ENCODE results near the gene GRIA2.

GRIA2 gene

GRCh38 chr4:157300701-157301100 is 80.2 kb downstream of the GRIA2 start:
- Histone ChIP-seq H3K9ac (ENCODE audit: low read depth, low read length) (no peak overlapping the region), H3K4me3 (ENCODE audit: low read length) (no peak overlapping the region), H3K27ac (ENCODE audit: low read depth, low read length) (no peak overlapping the region), H3K9me3 (ENCODE audit: insufficient read depth, low read depth, low read length) (no peaks in the 10 kb centered on the region), H3K27me3 (ENCODE audit: insufficient read depth, low read length) (no peaks in the 10 kb centered on the region), H3K4me1 (ENCODE audit: insufficient read depth, low read length) (no peaks in the 10 kb centered on the region), H3K36me3 (ENCODE audit: insufficient read depth, low read length) (no peaks in the 10 kb centered on the region)
- WGBS, result 89% methylated on average over 2 of the region's 2 CpGs

DNA sequence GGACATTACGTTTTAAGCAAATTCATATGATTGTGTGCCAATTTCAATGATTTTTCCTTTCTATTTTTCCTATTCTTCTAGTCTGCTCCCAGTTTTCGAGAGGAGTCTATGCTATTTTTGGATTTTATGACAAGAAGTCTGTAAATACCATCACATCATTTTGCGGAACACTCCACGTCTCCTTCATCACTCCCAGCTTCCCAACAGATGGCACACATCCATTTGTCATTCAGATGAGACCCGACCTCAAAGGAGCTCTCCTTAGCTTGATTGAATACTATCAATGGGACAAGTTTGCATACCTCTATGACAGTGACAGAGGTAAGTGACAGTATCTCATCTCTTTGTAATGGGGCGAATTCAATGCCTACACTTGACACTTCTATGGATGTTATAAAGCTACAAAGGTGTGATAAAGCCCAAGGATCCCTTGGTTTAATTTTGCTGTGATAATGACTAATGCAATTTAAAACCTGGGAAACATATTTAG is 83.0 kb downstream of the GRIA2 start:
- Histone ChIP-seq H3K27ac (ENCODE audit: low read depth, low read length) (no peak overlapping the region), H3K27me3 (ENCODE audit: insufficient read depth, low read length) (no peaks in the 10 kb centered on the region), H3K36me3 (ENCODE audit: insufficient read depth, low read length) (no peaks in the 10 kb centered on the region), H3K4me3 (ENCODE audit: low read length) (no peak overlapping the region), H3K4me1 (ENCODE audit: insufficient read depth, low read length) (no peaks in the 10 kb centered on the region), H3K9me3 (ENCODE audit: insufficient read depth, low read depth, low read length) (no peaks in the 10 kb centered on the region), H3K9ac (ENCODE audit: low read depth, low read length) (no peak overlapping the region)
- 71% methylated on average over 4 of the region's 6 CpGs for WGBS

- 96% methylated on average over 5 of the region's 5 CpGs for WGBS
- Histone ChIP-seq H3K4me3 (ENCODE audit: low read length) (no peak overlapping the region), H3K36me3 (ENCODE audit: insufficient read depth, low read length) (no peaks in the 10 kb centered on the region), H3K4me1 (ENCODE audit: insufficient read depth, low read length) (no peaks in the 10 kb centered on the region), H3K9me3 (ENCODE audit: insufficient read depth, low read depth, low read length) (no peaks in the 10 kb centered on the region), H3K9ac (ENCODE audit: low read depth, low read length) (no peak overlapping the region), H3K27me3 (ENCODE audit: insufficient read depth, low read length) (no peaks in the 10 kb centered on the region), H3K27ac (ENCODE audit: low read depth, low read length) (no peak overlapping the region)
Measured at GRCh38 chr4:157304769-157305168, 84.2 kb downstream of the GRIA2 start.

GRCh38 chr4:157312702-157313101 is 92.2 kb downstream of the GRIA2 start:
- Histone ChIP-seq H3K9me3 (ENCODE audit: insufficient read depth, low read depth, low read length) (no peaks in the 10 kb centered on the region), H3K27ac (ENCODE audit: low read depth, low read length) (no peak overlapping the region), H3K4me1 (ENCODE audit: insufficient read depth, low read length) (no peaks in the 10 kb centered on the region), H3K4me3 (ENCODE audit: low read length) (no peak overlapping the region), H3K36me3 (ENCODE audit: insufficient read depth, low read length) (no peaks in the 10 kb centered on the region), H3K9ac (ENCODE audit: low read depth, low read length) (no peak overlapping the region), H3K27me3 (ENCODE audit: insufficient read depth, low read length) (no peaks in the 10 kb centered on the region)
- 97% methylated on average over 5 of the region's 5 CpGs for WGBS

GRCh38 chr4:157314906-157315305 is 94.4 kb downstream of the GRIA2 start:
- H3K9ac ChIP-seq (ENCODE audit: low read depth, low read length), result no peak overlapping the region
- no peak overlapping the region for H3K27ac ChIP-seq (ENCODE audit: low read depth, low read length)
- 100% methylated on average over 1 of the region's 1 CpG for WGBS
- H3K4me3 ChIP-seq (ENCODE audit: low read length), result no peak overlapping the region
- H3K4me1 ChIP-seq (ENCODE audit: insufficient read depth, low read length), result no peaks in the 10 kb centered on the region
- no peaks in the 10 kb centered on the region for H3K27me3 ChIP-seq (ENCODE audit: insufficient read depth, low read length)
- no peaks in the 10 kb centered on the region for H3K36me3 ChIP-seq (ENCODE audit: insufficient read depth, low read length)
- no peaks in the 10 kb centered on the region for H3K9me3 ChIP-seq (ENCODE audit: insufficient read depth, low read depth, low read length)

GRCh38 chr4:157315968-157316367 is 95.4 kb downstream of the GRIA2 start:
- Histone ChIP-seq H3K27me3 (ENCODE audit: insufficient read depth, low read length) (no peaks in the 10 kb centered on the region), H3K4me3 (ENCODE audit: low read length) (no peak overlapping the region), H3K9me3 (ENCODE audit: insufficient read depth, low read depth, low read length) (no peaks in the 10 kb centered on the region), H3K36me3 (ENCODE audit: insufficient read depth, low read length) (no peaks in the 10 kb centered on the region), H3K27ac (ENCODE audit: low read depth, low read length) (no peak overlapping the region), H3K9ac (ENCODE audit: low read depth, low read length) (no peak overlapping the region), H3K4me1 (ENCODE audit: insufficient read depth, low read length) (no peaks in the 10 kb centered on the region)
- WGBS, result no CpG with 5 or more reads among the region's 1 CpG

DNA sequence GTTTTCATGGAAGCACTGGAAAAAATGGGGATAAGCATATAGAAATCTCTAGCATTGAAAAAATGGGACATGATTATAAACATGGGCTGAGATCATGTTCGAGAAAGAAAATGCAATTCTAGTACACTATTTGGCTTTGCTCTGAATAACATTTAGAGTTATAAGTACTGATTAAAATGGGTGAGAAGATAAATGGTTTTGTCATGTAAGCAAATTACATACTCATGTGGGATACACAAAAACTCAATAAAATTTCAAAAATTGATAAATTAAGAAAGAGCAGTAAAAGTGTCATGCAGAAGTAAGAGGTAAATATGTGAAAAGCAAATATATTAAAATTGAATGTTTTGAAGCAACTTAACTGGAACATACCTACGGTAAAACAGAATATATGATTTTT is 99.6 kb downstream of the GRIA2 start:
- 100% methylated on average over 1 of the region's 2 CpGs for WGBS
- no peak overlapping the region for H3K27ac ChIP-seq (ENCODE audit: low read depth, low read length)
- H3K4me3 ChIP-seq (ENCODE audit: low read length), result no peak overlapping the region

GRCh38 chr4:157327666-157328065 is 107.1 kb downstream of the GRIA2 start:
- no peaks in the 10 kb centered on the region for H3K36me3 ChIP-seq (ENCODE audit: insufficient read depth, low read length)
- WGBS, result 100% methylated on average over 1 of the region's 2 CpGs
- no peak overlapping the region for H3K27ac ChIP-seq (ENCODE audit: low read depth, low read length)
- no peak overlapping the region for H3K4me3 ChIP-seq (ENCODE audit: low read length)
- no peak overlapping the region for H3K9ac ChIP-seq (ENCODE audit: low read depth, low read length)
- H3K4me1 ChIP-seq (ENCODE audit: insufficient read depth, low read length), result no peaks in the 10 kb centered on the region
- no peaks in the 10 kb centered on the region for H3K9me3 ChIP-seq (ENCODE audit: insufficient read depth, low read depth, low read length)
- no peaks in the 10 kb centered on the region for H3K27me3 ChIP-seq (ENCODE audit: insufficient read depth, low read length)

More for the DNA sequence above, 99.6 kb downstream of the GRIA2 start:
- Histone ChIP-seq H3K36me3 (ENCODE audit: insufficient read depth, low read length) (no peaks in the 10 kb centered on the region), H3K4me1 (ENCODE audit: insufficient read depth, low read length) (no peaks in the 10 kb centered on the region), H3K27me3 (ENCODE audit: insufficient read depth, low read length) (no peaks in the 10 kb centered on the region), H3K9ac (ENCODE audit: low read depth, low read length) (no peak overlapping the region), H3K9me3 (ENCODE audit: insufficient read depth, low read depth, low read length) (no peaks in the 10 kb centered on the region)

DNA sequence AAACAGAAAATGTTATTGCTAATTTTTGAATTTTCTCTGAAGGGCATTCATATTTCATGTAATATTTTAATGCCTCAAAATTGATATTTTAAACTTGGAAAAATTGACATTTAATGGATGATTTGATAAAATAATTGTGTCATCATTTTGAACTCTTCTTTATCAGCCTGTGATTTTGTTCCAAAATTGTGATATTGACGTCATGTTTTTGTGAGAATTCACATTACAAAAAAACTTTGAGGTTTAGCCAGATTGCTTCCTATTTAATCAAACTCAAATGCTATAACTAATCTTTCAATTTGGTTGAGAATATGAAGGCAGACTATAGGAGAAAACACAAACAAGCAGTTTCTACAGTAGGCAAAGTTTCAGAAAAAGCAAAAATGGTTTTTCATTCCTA is 137.4 kb downstream of the GRIA2 start:
- H3K36me3 ChIP-seq (ENCODE audit: insufficient read depth, low read length), result no peaks in the 10 kb centered on the region
- WGBS, result 100% methylated on average over 1 of the region's 1 CpG

DNA sequence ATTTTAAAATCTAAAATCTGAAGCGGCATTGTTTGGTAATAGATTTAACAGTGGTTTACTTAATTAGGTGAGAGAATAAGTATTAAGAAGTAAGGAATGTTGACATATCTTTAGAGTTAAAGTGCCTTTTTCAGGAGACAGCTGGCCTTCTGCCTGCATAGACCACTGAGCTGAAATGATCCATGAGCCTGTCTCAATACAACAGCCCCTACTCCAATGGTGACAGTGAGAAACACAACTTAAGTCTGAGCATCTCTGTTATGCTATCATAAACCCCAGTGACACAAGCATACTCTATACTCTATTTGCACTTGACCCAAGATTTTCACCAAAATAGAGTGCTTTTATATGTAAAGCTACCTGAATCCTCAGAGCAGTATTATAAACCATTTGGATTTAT is 137.9 kb downstream of the GRIA2 start:
- H3K9ac ChIP-seq (ENCODE audit: low read depth, low read length), result no peak overlapping the region
- no peak overlapping the region for H3K4me3 ChIP-seq (ENCODE audit: low read length)
- WGBS, result 95% methylated on average over 1 of the region's 1 CpG
- no peaks in the 10 kb centered on the region for H3K27me3 ChIP-seq (ENCODE audit: insufficient read depth, low read length)
- H3K4me1 ChIP-seq (ENCODE audit: insufficient read depth, low read length), result peaks cover 9% of the 10 kb centered on the region; the same call in 1 of the 2 replicates
- H3K27ac ChIP-seq (ENCODE audit: low read depth, low read length), result no peak overlapping the region
- no peaks in the 10 kb centered on the region for H3K36me3 ChIP-seq (ENCODE audit: insufficient read depth, low read length)
- no peaks in the 10 kb centered on the region for H3K9me3 ChIP-seq (ENCODE audit: insufficient read depth, low read depth, low read length)

More for the DNA sequence above, 137.4 kb downstream of the GRIA2 start:
- H3K27ac ChIP-seq (ENCODE audit: low read depth, low read length), result no peak overlapping the region
- H3K9me3 ChIP-seq (ENCODE audit: insufficient read depth, low read depth, low read length), result no peaks in the 10 kb centered on the region
- H3K9ac ChIP-seq (ENCODE audit: low read depth, low read length), result no peak overlapping the region
- no peak overlapping the region for H3K4me3 ChIP-seq (ENCODE audit: low read length)
- H3K4me1 ChIP-seq (ENCODE audit: insufficient read depth, low read length), result peaks cover 9% of the 10 kb centered on the region; the same call in 1 of the 2 replicates
- H3K27me3 ChIP-seq (ENCODE audit: insufficient read depth, low read length), result no peaks in the 10 kb centered on the region

DNA sequence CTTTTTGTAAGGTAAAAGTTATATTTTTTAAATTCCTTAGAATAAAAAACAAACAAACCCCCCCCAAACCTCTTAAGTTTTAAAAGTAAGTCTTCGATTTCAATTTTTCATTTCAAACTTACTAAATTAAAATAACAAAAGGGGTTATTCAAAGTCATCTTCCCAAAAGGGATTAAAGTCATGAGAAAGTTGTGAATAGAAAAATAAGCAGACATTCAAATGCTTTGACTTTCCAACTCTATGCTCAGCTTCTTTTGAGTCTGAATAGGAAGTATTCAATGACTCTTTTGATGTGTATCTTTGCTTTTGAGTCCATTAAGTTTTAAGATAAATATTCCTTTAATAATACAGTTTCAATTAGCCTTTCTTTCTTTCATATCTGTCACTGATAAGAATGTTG is 138.3 kb downstream of the GRIA2 start:
- Histone ChIP-seq H3K27me3 (ENCODE audit: insufficient read depth, low read length) (no peaks in the 10 kb centered on the region), H3K4me1 (ENCODE audit: insufficient read depth, low read length) (peaks cover 9% of the 10 kb centered on the region; the same call in 1 of the 2 replicates), H3K4me3 (ENCODE audit: low read length) (no peak overlapping the region), H3K9me3 (ENCODE audit: insufficient read depth, low read depth, low read length) (no peaks in the 10 kb centered on the region), H3K36me3 (ENCODE audit: insufficient read depth, low read length) (no peaks in the 10 kb centered on the region), H3K27ac (ENCODE audit: low read depth, low read length) (no peak overlapping the region), H3K9ac (ENCODE audit: low read depth, low read length) (no peak overlapping the region)
- no CpG with 5 or more reads among the region's 1 CpG for WGBS

- H3K9me3 ChIP-seq (ENCODE audit: insufficient read depth, low read depth, low read length), result no peaks in the 10 kb centered on the region
- H3K27me3 ChIP-seq (ENCODE audit: insufficient read depth, low read length), result no peaks in the 10 kb centered on the region
- H3K4me1 ChIP-seq (ENCODE audit: insufficient read depth, low read length), result peaks cover 7% of the 10 kb centered on the region; the same call in 1 of the 2 replicates
- H3K27ac ChIP-seq (ENCODE audit: low read depth, low read length), result no peak overlapping the region
- H3K9ac ChIP-seq (ENCODE audit: low read depth, low read length), result no peak overlapping the region
- WGBS, result 88% methylated on average over 4 of the region's 4 CpGs
- H3K36me3 ChIP-seq (ENCODE audit: insufficient read depth, low read length), result no peaks in the 10 kb centered on the region
- H3K4me3 ChIP-seq (ENCODE audit: low read length), result no peak overlapping the region
Measured at GRCh38 chr4:157363360-157363759, 142.8 kb downstream of the GRIA2 start.
